PC-3 (cell line): Measurements from ENCODE around the gene PRR14L. TPM values are rescaled to one million over a fixed set of nuclear protein-coding genes. Genes with fewer than 3 reads are reported as not detected.

Experiments used
- ATAC-seq: fragments of 200-7000 bp; cut with Tn5 transposase; 2 replicates; pipeline ENCODE4 v1.9.1; 2020; ENCODE audit warnings: mild to moderate bottlenecking, moderate library complexity
- BruUV-seq: library from RNA; stranded (reverse); fragments of 400-500 nt; replicated peaks from 2 replicates; lab custom pipeline; 2021; lab: Mats Ljungman, UMichigan
- CTCF ChIA-PET: fragments of 300-600 bp; sonication (Branson Sonifier 250); formaldehyde crosslinking; loops from one replicate; lab custom pipeline; 2022; ENCODE audit warnings: antibody characterized with exemption; lab: Charles Lee
- POLR2A ChIA-PET: fragments of 300-600 bp; sonication (Branson Sonifier 250); formaldehyde crosslinking; loops from one replicate; lab custom pipeline; 2022; ENCODE audit warnings: antibody characterized with exemption; ENCODE audit not compliant: unreplicated experiment; lab: Charles Lee
- DNase-seq: peaks from one replicate; pipeline ENCODE4 v3.0.0-alpha.2; 2015
- H2AFZ ChIP-seq: fragments of 300-600 bp; sonication (generic); 2 replicates; pipeline ENCODE4 v1.6.0; 2016; ENCODE audit warnings: antibody characterized with exemption, low read length
- H3F3A ChIP-seq: fragments of 300-600 bp; sonication (generic); one replicate; pipeline ENCODE4 v1.6.0; 2017; ENCODE audit warnings: antibody characterized with exemption, low read length, control low read depth, mild to moderate bottlenecking; ENCODE audit not compliant: unreplicated experiment
- H3K27ac ChIP-seq: fragments of 300-600 bp; sonication (generic); 2 replicates; pipeline ENCODE4 v1.5.1; 2016; ENCODE audit warnings: mild to moderate bottlenecking, low read length
- H3K27me3 ChIP-seq: fragments of 300-600 bp; sonication (generic); 2 replicates; pipeline ENCODE4 v1.6.1; 2016; ENCODE audit warnings: low read length, mixed read lengths
- H3K36me3 ChIP-seq: fragments of 300-600 bp; sonication (generic); 2 replicates; pipeline ENCODE4 v1.6.1; 2016; ENCODE audit warnings: low read depth, mixed run types, low read length, mixed read lengths
- H3K4me1 ChIP-seq: fragments of 300-600 bp; sonication (generic); 2 replicates; pipeline ENCODE4 v1.5.1; 2016; ENCODE audit warnings: low read length; ENCODE audit not compliant: insufficient read depth
- H3K4me2 ChIP-seq: fragments of 300-600 bp; sonication (generic); 2 replicates; pipeline ENCODE4 v1.6.0; 2016; ENCODE audit warnings: low read length
- H3K4me3 ChIP-seq: fragments of 300-600 bp; sonication (generic); 2 replicates; pipeline ENCODE4 v1.5.1; 2016; ENCODE audit warnings: mild to moderate bottlenecking, low read length, mixed read lengths
- H3K79me2 ChIP-seq: fragments of 300-600 bp; sonication (generic); 2 replicates; pipeline ENCODE4 v1.6.1; 2017; ENCODE audit warnings: low read length, mixed read lengths
- H3K9ac ChIP-seq: fragments of 300-600 bp; sonication (generic); 2 replicates; pipeline ENCODE4 v1.6.0; 2016; ENCODE audit warnings: mild to moderate bottlenecking, low read length
- H3K9me2 ChIP-seq: fragments of 300-600 bp; sonication (generic); replicated peaks from 2 replicates; pipeline ENCODE4 v1.6.1; 2016; ENCODE audit warnings: mixed run types, low read length, mixed read lengths
- H3K9me3 ChIP-seq: fragments of 300-600 bp; sonication (generic); 2 replicates; pipeline ENCODE4 v1.6.1; 2016; ENCODE audit warnings: low read length, mixed read lengths
- H4K20me1 ChIP-seq: fragments of 300-600 bp; sonication (generic); 2 replicates; pipeline ENCODE4 v1.6.1; 2016; ENCODE audit warnings: low read length, mixed read lengths
- CTCF ChIP-seq: fragments of 300-600 bp; sonication (generic); conservative IDR thresholded peaks from 2 replicates; pipeline ENCODE4 v1.5.1; 2017; ENCODE audit warnings: antibody characterized with exemption, low read depth, mild to moderate bottlenecking, low read length
- EZH2 ChIP-seq: fragments of 300-600 bp; sonication (generic); IDR thresholded peaks from one replicate; pipeline ENCODE4 v1.6.1; 2017; ENCODE audit warnings: antibody characterized with exemption, mild to moderate bottlenecking, low read length; ENCODE audit not compliant: unreplicated experiment
- EZH2phosphoT487 ChIP-seq: fragments of 300-600 bp; sonication (generic); IDR thresholded peaks from 2 replicates; pipeline ENCODE4 v1.6.1; 2018; ENCODE audit warnings: mild to moderate bottlenecking, antibody characterized with exemption, low read length, borderline replicate concordance
- intact Hi-C: fragments of 100-400 bp; cut with micrococcal nuclease; formaldehyde crosslinking; loops from 2 replicates; pipeline ENCODE4 v1.9.0; 2023
- total RNA-seq: library from RNA; depleted of rRNA; stranded (reverse); fragments of >200 nt; gene quantifications from 2 replicates; pipeline ENCODE4 v1.2.3, GENCODE V29; 2014

PRR14L gene
- total RNA-seq, 1 experiment from 2014 or later, result 9.3 TPM

GRCh38 chr22:31637891-31638618 is 111.9 kb downstream of the PRR14L start:
- Histone ChIP-seq H2AFZ (no peak overlapping the region), H3K27ac (no peak overlapping the region), H3K4me2 (no peak overlapping the region), H3K79me2 (peaks cover 59% of the 10 kb centered on the region), H3F3A (no peaks in the 10 kb centered on the region), H3K9me2 (no peaks in the 10 kb centered on the region), H4K20me1 (no peaks in the 10 kb centered on the region), H3K36me3 (no peaks in the 10 kb centered on the region), H3K9me3 (no peaks in the 10 kb centered on the region), H3K9ac (no peak overlapping the region), H3K4me1 (no peaks in the 10 kb centered on the region), H3K4me3 (no peak overlapping the region), H3K27me3 (no peaks in the 10 kb centered on the region)
- TF ChIP-seq CTCF (no peak), EZH2 (no peak), EZH2phosphoT487 (no peak)
- ChIA-PET CTCF (interaction anchor here (0.6 kb wide), 1 partner anchor 59 kb away, joined by 4 read pairs; no protein-coding TSS in a partner anchor), POLR2A (no interaction called here)
- no TSS peak for BruUV-seq
- ATAC-seq (no peak), DNase-seq (no peak)
- intact Hi-C loops, result no loop called here

- ChIA-PET CTCF (interaction anchor here (0.6 kb wide), 1 partner anchor 59 kb away, joined by 4 read pairs; no protein-coding TSS in a partner anchor), POLR2A (no interaction called here)
- ATAC-seq (no peak), DNase-seq (no peak)
- BruUV-seq, result no TSS peak
- no peaks in the 10 kb centered on the region for H3K27me3 ChIP-seq
- H3K9me2 ChIP-seq, result no peaks in the 10 kb centered on the region
- intact Hi-C loops, result no loop called here
- TF ChIP-seq EZH2phosphoT487 (no peak), CTCF (no peak), EZH2 (no peak)
- no peak overlapping the region for H3K9ac ChIP-seq
- H3K4me2 ChIP-seq, result no peak overlapping the region
- no peak overlapping the region for H2AFZ ChIP-seq
- peaks cover 62% of the 10 kb centered on the region for H3K79me2 ChIP-seq
- no peaks in the 10 kb centered on the region for H4K20me1 ChIP-seq
- no peaks in the 10 kb centered on the region for H3F3A ChIP-seq
- no peak overlapping the region for H3K4me3 ChIP-seq
- no peak overlapping the region for H3K27ac ChIP-seq
- H3K4me1 ChIP-seq, result no peaks in the 10 kb centered on the region
- H3K9me3 ChIP-seq, result no peaks in the 10 kb centered on the region
- no peaks in the 10 kb centered on the region for H3K36me3 ChIP-seq
These were observed 112.5 kb downstream of the PRR14L start for GRCh38 chr22:31637447-31637890.
